Measurements from ENCODE around the gene CNIH2. TPM values are rescaled to one million over a fixed set of nuclear protein-coding genes. Genes with fewer than 3 reads are reported as not detected.
A peak's percentile ranks its signal among the peaks of the same experiment; 100 is the strongest.

The CNIH2 gene
- total RNA-seq, 3 donors from 2014 or later (not counting 1 experiment from before 2014, with no cell fraction given), result 6.3 to 8.8 (median 7.1) TPM

DNA sequence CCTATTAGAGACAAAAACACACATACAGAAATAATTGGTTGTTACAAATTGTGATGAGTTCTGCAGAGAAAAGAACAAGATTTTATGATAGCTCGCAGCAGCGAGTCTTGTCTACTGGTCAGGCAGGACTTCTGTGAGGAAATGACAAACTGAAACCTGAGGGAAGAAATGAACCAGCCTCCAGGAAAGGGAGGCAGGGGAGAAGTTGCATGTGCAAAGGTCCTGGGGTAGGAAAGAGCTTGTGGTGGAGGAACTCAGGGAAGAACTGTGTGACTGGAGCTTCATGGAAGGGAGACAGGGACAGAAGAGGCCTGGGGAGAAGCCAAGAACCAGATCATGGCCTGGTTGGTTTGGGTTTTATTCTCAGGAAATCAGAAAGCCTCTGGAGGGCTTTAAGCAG lies 18.8 kb upstream of the CNIH2 start:
- Mint-ChIP-seq H3K27me3 (ENCODE audit: low read depth in 2 of 2) (no peaks in the 10 kb centered on the region), H3K4me3 (no peak overlapping the region), H3K4me1 (peaks cover 20 to 28% of the 10 kb centered on the region in 2 donors), H3K9me3 (no peaks in the 10 kb centered on the region), H3K36me3 (no peaks in the 10 kb centered on the region), H3K27ac (peak overlapping the region; percentile 52 to 93)
- no peak overlapping the region for H3K4me3 ChIP-seq (ENCODE audit: low read length)
- intact Hi-C loops (cut with micrococcal nuclease), result no loop called here
- H3K36me3 ChIP-seq (ENCODE audit: control insufficient read depth, insufficient read depth, low read length), result peaks cover 26% of the 10 kb centered on the region
- no peak for ATAC-seq
- H3K9me3 ChIP-seq (ENCODE audit: control insufficient read depth, insufficient read depth, low read length), result no peaks in the 10 kb centered on the region
- TF ChIP-seq, protein P1, sequence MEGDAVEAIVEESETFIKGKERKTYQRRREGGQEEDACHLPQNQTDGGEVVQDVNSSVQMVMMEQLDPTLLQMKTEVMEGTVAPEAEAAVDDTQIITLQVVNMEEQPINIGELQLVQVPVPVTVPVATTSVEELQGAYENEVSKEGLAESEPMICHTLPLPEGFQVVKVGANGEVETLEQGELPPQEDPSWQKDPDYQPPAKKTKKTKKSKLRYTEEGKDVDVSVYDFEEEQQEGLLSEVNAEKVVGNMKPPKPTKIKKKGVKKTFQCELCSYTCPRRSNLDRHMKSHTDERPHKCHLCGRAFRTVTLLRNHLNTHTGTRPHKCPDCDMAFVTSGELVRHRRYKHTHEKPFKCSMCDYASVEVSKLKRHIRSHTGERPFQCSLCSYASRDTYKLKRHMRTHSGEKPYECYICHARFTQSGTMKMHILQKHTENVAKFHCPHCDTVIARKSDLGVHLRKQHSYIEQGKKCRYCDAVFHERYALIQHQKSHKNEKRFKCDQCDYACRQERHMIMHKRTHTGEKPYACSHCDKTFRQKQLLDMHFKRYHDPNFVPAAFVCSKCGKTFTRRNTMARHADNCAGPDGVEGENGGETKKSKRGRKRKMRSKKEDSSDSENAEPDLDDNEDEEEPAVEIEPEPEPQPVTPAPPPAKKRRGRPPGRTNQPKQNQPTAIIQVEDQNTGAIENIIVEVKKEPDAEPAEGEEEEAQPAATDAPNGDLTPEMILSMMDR (IDR thresholded peaks at IDR 0.05), result no peak
- no peak for DNase-seq
- 95% methylated on average over 2 of the region's 2 CpGs for WGBS (ENCODE audit: insufficient coverage)
- peaks cover 20% of the 10 kb centered on the region for H3K4me1 ChIP-seq (ENCODE audit: control insufficient read depth, insufficient read depth, low read length)
- no peak overlapping the region for H3K27ac ChIP-seq (ENCODE audit: low read length)
- no peaks in the 10 kb centered on the region for H3K27me3 ChIP-seq (ENCODE audit: control insufficient read depth, insufficient read depth, low read length)

DNA sequence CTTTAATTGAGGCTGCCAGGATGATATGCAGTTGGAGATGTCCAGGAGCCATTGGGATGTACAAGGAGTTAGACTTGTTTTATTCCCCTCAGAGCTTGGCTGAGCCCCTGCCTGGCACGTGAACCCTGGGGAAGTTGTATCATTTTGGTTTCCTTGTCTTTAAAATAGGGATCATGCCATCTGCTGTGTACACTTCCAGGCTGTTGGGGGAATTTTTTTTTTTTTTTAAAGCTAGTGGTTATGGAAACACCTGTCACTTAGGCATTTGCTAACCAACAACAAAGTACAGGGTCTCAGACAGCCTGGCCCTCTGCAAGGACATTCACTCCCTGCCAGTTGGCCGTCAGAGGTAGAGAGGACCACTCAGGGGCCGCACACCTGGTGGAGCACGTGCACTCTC lies 18.0 kb upstream of the CNIH2 start:
- peaks cover 20% of the 10 kb centered on the region for H3K4me1 ChIP-seq (ENCODE audit: control insufficient read depth, insufficient read depth, low read length)
- Mint-ChIP-seq H3K27me3 (ENCODE audit: low read depth in 2 of 2) (no peaks in the 10 kb centered on the region), H3K36me3 (no peaks in the 10 kb centered on the region), H3K9me3 (no peaks in the 10 kb centered on the region), H3K27ac (no peak overlapping the region), H3K4me3 (no peak overlapping the region), H3K4me1 (peaks cover 20 to 28% of the 10 kb centered on the region in 2 donors)
- peaks cover 31% of the 10 kb centered on the region for H3K36me3 ChIP-seq (ENCODE audit: control insufficient read depth, insufficient read depth, low read length)
- WGBS (ENCODE audit: insufficient coverage), result 94% methylated on average over 4 of the region's 4 CpGs
- no peak overlapping the region for H3K4me3 ChIP-seq (ENCODE audit: low read length)
- H3K9me3 ChIP-seq (ENCODE audit: control insufficient read depth, insufficient read depth, low read length), result no peaks in the 10 kb centered on the region
- no peak overlapping the region for H3K27ac ChIP-seq (ENCODE audit: low read length)
- ATAC-seq, result no peak
- intact Hi-C loops (cut with micrococcal nuclease), result no loop called here
- TF ChIP-seq, protein P1 (IDR thresholded peaks at IDR 0.05), result no peak
- no peak for DNase-seq
- H3K27me3 ChIP-seq (ENCODE audit: control insufficient read depth, insufficient read depth, low read length), result no peaks in the 10 kb centered on the region

DNA sequence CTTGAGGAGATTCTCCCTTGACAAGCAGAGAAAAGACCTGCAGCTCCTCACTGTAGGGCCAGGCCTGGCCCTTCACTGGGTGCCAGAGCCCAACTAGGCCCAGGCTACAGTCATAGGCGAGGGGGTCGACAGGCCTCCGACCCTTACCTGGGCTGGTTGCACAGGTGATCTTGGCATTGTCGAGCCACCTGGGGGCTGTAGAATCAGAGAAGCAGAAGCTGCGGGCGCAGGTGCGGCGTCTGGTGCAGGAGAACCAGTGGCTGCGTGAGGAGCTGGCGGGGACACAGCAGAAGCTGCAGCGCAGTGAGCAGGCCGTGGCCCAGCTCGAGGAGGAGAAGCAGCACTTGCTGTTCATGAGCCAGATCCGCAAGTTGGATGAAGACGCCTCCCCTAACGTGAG lies 16.4 kb upstream of the CNIH2 start:
- H3K4me3 ChIP-seq (ENCODE audit: low read length), result no peak overlapping the region
- Mint-ChIP-seq H3K27me3 (ENCODE audit: low read depth in 2 of 2) (no peaks in the 10 kb centered on the region), H3K4me3 (no peak overlapping the region), H3K27ac (no peak overlapping the region), H3K9me3 (no peaks in the 10 kb centered on the region), H3K4me1 (peaks cover 19 to 21% of the 10 kb centered on the region in 2 donors), H3K36me3 (no peaks in the 10 kb centered on the region)
- ATAC-seq, result no peak
- no peaks in the 10 kb centered on the region for H3K9me3 ChIP-seq (ENCODE audit: control insufficient read depth, insufficient read depth, low read length)
- H3K27me3 ChIP-seq (ENCODE audit: control insufficient read depth, insufficient read depth, low read length), result no peaks in the 10 kb centered on the region
- WGBS (ENCODE audit: insufficient coverage), result 97% methylated on average over 16 of the region's 16 CpGs
- peaks cover 31% of the 10 kb centered on the region for H3K36me3 ChIP-seq (ENCODE audit: control insufficient read depth, insufficient read depth, low read length)
- H3K27ac ChIP-seq (ENCODE audit: low read length), result no peak overlapping the region
- peaks cover 15% of the 10 kb centered on the region for H3K4me1 ChIP-seq (ENCODE audit: control insufficient read depth, insufficient read depth, low read length)
- TF ChIP-seq, protein P1 (IDR thresholded peaks at IDR 0.05), result no peak
- intact Hi-C loops (cut with micrococcal nuclease), result no loop called here
- no peak for DNase-seq

DNA sequence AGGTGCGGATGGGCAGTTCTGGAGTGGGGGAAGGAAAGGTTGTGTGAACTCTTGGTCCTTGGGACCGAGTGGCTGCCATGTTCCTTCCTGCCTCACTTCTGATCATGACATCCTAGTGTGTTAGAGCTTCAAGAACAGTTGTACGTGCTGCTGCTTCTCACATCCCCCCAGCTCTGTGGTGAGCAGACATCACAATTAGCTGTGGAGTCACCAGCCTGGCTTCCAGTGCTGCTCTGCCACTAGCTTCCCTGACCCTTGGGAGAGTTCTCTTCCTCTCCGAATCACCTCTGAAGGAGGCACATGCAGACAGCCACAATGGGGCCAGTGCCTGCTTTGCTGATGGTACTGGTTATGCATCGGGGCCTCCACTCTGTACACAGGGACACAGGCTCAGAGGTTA lies 15.8 kb upstream of the CNIH2 start:
- no peak overlapping the region for H3K4me3 Mint-ChIP-seq
- no peaks in the 10 kb centered on the region for H3K27me3 ChIP-seq (ENCODE audit: control insufficient read depth, insufficient read depth, low read length)
- ATAC-seq (no peak), DNase-seq (no peak)
- no peak overlapping the region for H3K4me3 ChIP-seq (ENCODE audit: low read length)
- H3K4me1 ChIP-seq (ENCODE audit: control insufficient read depth, insufficient read depth, low read length), result peaks cover 15% of the 10 kb centered on the region
- no peak overlapping the region for H3K27ac ChIP-seq (ENCODE audit: low read length)
- intact Hi-C loops (cut with micrococcal nuclease), result no loop called here
- H3K4me1 Mint-ChIP-seq, result peaks cover 18 to 19% of the 10 kb centered on the region in 2 donors
- H3K9me3 Mint-ChIP-seq, result no peaks in the 10 kb centered on the region
- no peak overlapping the region for H3K27ac Mint-ChIP-seq
- WGBS (ENCODE audit: insufficient coverage), result 93% methylated on average over 5 of the region's 5 CpGs
- TF ChIP-seq, protein P1 (IDR thresholded peaks at IDR 0.05), result no peak
- no peaks in the 10 kb centered on the region for H3K9me3 ChIP-seq (ENCODE audit: control insufficient read depth, insufficient read depth, low read length)
- no peaks in the 10 kb centered on the region for H3K27me3 Mint-ChIP-seq (ENCODE audit: low read depth in 2 of 2)
- H3K36me3 ChIP-seq (ENCODE audit: control insufficient read depth, insufficient read depth, low read length), result peaks cover 31% of the 10 kb centered on the region
- H3K36me3 Mint-ChIP-seq, result no peaks in the 10 kb centered on the region

Data from natural killer cell (primary cell).